Glutamatergic neuron (in vitro differentiated cells): ENCODE measurements around the gene NLGN4X. TPM values are rescaled to one million over a fixed set of nuclear protein-coding genes. Genes with fewer than 3 reads are reported as not detected.
A peak's percentile ranks its signal among the peaks of the same experiment; 100 is the strongest.

Experiments
- DNase-seq: peaks from one replicate; pipeline ENCODE4 v3.0.0; 2022
- H3K27ac Mint-ChIP-seq: one replicate; pipeline ENCODE4 v1.8.0; 2020; ENCODE audit warnings: mild to moderate bottlenecking, mixed read lengths, inconsistent platforms; ENCODE audit not compliant: unreplicated experiment
- H3K27me3 Mint-ChIP-seq: one replicate; pipeline ENCODE4 v1.8.0; 2020; ENCODE audit warnings: mild to moderate bottlenecking, moderate library complexity, mixed read lengths, inconsistent platforms; ENCODE audit not compliant: unreplicated experiment
- H3K36me3 Mint-ChIP-seq: one replicate; pipeline ENCODE4 v1.8.0; 2020; ENCODE audit warnings: mild to moderate bottlenecking, mixed read lengths, inconsistent platforms; ENCODE audit not compliant: unreplicated experiment
- H3K4me1 Mint-ChIP-seq: one replicate; pipeline ENCODE4 v1.8.0; 2020; ENCODE audit warnings: mild to moderate bottlenecking, low read depth, mixed read lengths, inconsistent platforms; ENCODE audit not compliant: unreplicated experiment
- H3K4me3 Mint-ChIP-seq: one replicate; pipeline ENCODE4 v1.8.0; 2020; ENCODE audit warnings: mild to moderate bottlenecking, mixed read lengths, inconsistent platforms; ENCODE audit not compliant: unreplicated experiment
- H3K9me3 Mint-ChIP-seq: one replicate; pipeline ENCODE4 v1.8.0; 2020; ENCODE audit warnings: mild to moderate bottlenecking, moderate library complexity, mixed read lengths, inconsistent platforms; ENCODE audit not compliant: unreplicated experiment
- CTCF ChIP-seq: fragments of 200-600 bp; sonication (generic); IDR thresholded peaks from one replicate; pipeline ENCODE4 v1.5.0; 2021; ENCODE audit not compliant: partially characterized antibody, unreplicated experiment
- total RNA-seq: library from RNA; stranded (reverse); fragmentation: NEBNext Ultra II Directional; extraction: Animal tissue kit (Norgen Biotek cat#: 25700); gene quantifications from one replicate; pipeline ENCODE4 v1.2.1, GENCODE V29; 2021; ENCODE audit not compliant: unreplicated experiment

The NLGN4X gene
- total RNA-seq, 1 donor from 2014 or later: 40.9 TPM

- Mint-ChIP-seq H3K27ac (no peak overlapping the region), H3K36me3 (no peaks in the 10 kb centered on the region), H3K9me3 (no peaks in the 10 kb centered on the region), H3K27me3 (no peaks in the 10 kb centered on the region), H3K4me1 (peaks cover 8% of the 10 kb centered on the region), H3K4me3 (no peak overlapping the region)
- DNase-seq: no peak
- TF ChIP-seq CTCF: no peak
Measured at GRCh38 chrX:6074532-6074931, 154.1 kb downstream of the NLGN4X start.

- DNase-seq: no peak
- Mint-ChIP-seq H3K4me1 (peaks cover 8% of the 10 kb centered on the region), H3K27me3 (no peaks in the 10 kb centered on the region), H3K9me3 (no peaks in the 10 kb centered on the region), H3K27ac (no peak overlapping the region), H3K4me3 (no peak overlapping the region), H3K36me3 (no peaks in the 10 kb centered on the region)
- TF ChIP-seq CTCF: no peak
Measured at GRCh38 chrX:6071731-6072130, 156.9 kb downstream of the NLGN4X start.

- no peak overlapping the region for H3K27ac Mint-ChIP-seq
- peaks cover 2% of the 10 kb centered on the region for H3K27me3 Mint-ChIP-seq
- H3K4me1 Mint-ChIP-seq: peaks cover 5% of the 10 kb centered on the region
- no peak for DNase-seq
- peaks cover 1% of the 10 kb centered on the region for H3K9me3 Mint-ChIP-seq
- no peak overlapping the region for H3K4me3 Mint-ChIP-seq
- no peak for TF ChIP-seq CTCF
- no peaks in the 10 kb centered on the region for H3K36me3 Mint-ChIP-seq
Measured at GRCh38 chrX:6067600-6067999, 161.1 kb downstream of the NLGN4X start.

- H3K27me3 Mint-ChIP-seq: peaks cover 3% of the 10 kb centered on the region
- peak overlapping the region; percentile 98 for H3K27ac Mint-ChIP-seq
- H3K9me3 Mint-ChIP-seq: peaks cover 5% of the 10 kb centered on the region
- TF ChIP-seq CTCF: no peak
- DNase-seq: no peak
- H3K4me3 Mint-ChIP-seq: peak overlapping the region; percentile 79
- H3K36me3 Mint-ChIP-seq: no peaks in the 10 kb centered on the region
- peaks cover 18% of the 10 kb centered on the region for H3K4me1 Mint-ChIP-seq
Measured at GRCh38 chrX:6053141-6053540, 175.5 kb downstream of the NLGN4X start.

- H3K4me1 Mint-ChIP-seq: peaks cover 18% of the 10 kb centered on the region
- peaks cover 3% of the 10 kb centered on the region for H3K27me3 Mint-ChIP-seq
- peak overlapping the region; percentile 85 for H3K27ac Mint-ChIP-seq
- no peak overlapping the region for H3K4me3 Mint-ChIP-seq
- peak; percentile 24 for DNase-seq
- peaks cover 5% of the 10 kb centered on the region for H3K9me3 Mint-ChIP-seq
- H3K36me3 Mint-ChIP-seq: no peaks in the 10 kb centered on the region
- no peak for TF ChIP-seq CTCF
Measured at GRCh38 chrX:6052111-6052745, 176.4 kb downstream of the NLGN4X start.
